SK-N-SH treated with all-trans-retinoic acid at 6 μM for 48 hours (cell line): ENCODE measurements around the gene VWF.

Experiments
- CSDC2 ChIP-seq: fragments of 250-450 bp; sonication (Bioruptor Pico); IDR thresholded peaks from 2 replicates; pipeline ENCODE4 v1.5.0; 2020; ENCODE audit warnings: mild to moderate bottlenecking, moderate library complexity
- GLIS3 ChIP-seq: fragments of 250-450 bp; sonication (Bioruptor Pico); IDR thresholded peaks from 2 replicates; pipeline ENCODE4 v1.5.0; 2020; ENCODE audit warnings: mild to moderate bottlenecking, moderate library complexity
- ISL1 ChIP-seq: fragments of 250-450 bp; sonication (Bioruptor Pico); IDR thresholded peaks from 2 replicates; pipeline ENCODE4 v2.1.2; 2022; ENCODE audit warnings: mild to moderate bottlenecking, moderate library complexity
- OSR1 ChIP-seq: fragments of 250-450 bp; sonication (Bioruptor Pico); IDR thresholded peaks from 2 replicates; pipeline ENCODE4 v1.8.0; 2022; ENCODE audit warnings: moderate library complexity, mild to moderate bottlenecking, inconsistent platforms
- PPARA ChIP-seq: fragments of 250-450 bp; sonication (Bioruptor Pico); IDR thresholded peaks from 2 replicates; pipeline ENCODE4 v1.5.0; 2020; ENCODE audit warnings: mild to moderate bottlenecking, borderline replicate concordance
- RARB ChIP-seq: fragments of 250-450 bp; sonication (Bioruptor Pico); IDR thresholded peaks from 2 replicates; pipeline ENCODE4 v1.8.0; 2021; ENCODE audit warnings: mild to moderate bottlenecking, moderate library complexity
- SNAI2 ChIP-seq: fragments of 250-450 bp; sonication (Bioruptor Pico); IDR thresholded peaks from 2 replicates; pipeline ENCODE4 v1.5.0; 2020; ENCODE audit warnings: mild to moderate bottlenecking, moderate library complexity
- TCF4 ChIP-seq: fragments of 250-450 bp; sonication (Bioruptor Pico); IDR thresholded peaks from 2 replicates; pipeline ENCODE4 v1.8.0; 2021; ENCODE audit warnings: mild to moderate bottlenecking, moderate library complexity, borderline replicate concordance
- TOX ChIP-seq: fragments of 250-450 bp; sonication (Bioruptor Pico); IDR thresholded peaks from 2 replicates; pipeline ENCODE4 v1.8.0; 2021; ENCODE audit warnings: mild to moderate bottlenecking, moderate library complexity, borderline replicate concordance
- ZC3H10 ChIP-seq: fragments of 250-450 bp; sonication (Bioruptor Pico); IDR thresholded peaks from 2 replicates; pipeline ENCODE4 v1.5.1; 2021; ENCODE audit warnings: mild to moderate bottlenecking, moderate library complexity
- ZFP30 ChIP-seq: fragments of 450-650 bp; formaldehyde crosslinking; IDR thresholded peaks from 2 replicates; pipeline ENCODE4 v1.5.0; 2022; ENCODE audit warnings: mild to moderate bottlenecking, moderate library complexity
- ZNF8 ChIP-seq: fragments of 450-650 bp; formaldehyde crosslinking; IDR thresholded peaks from 2 replicates; pipeline ENCODE4 v1.5.0; 2020; ENCODE audit warnings: mild to moderate bottlenecking, moderate library complexity
- TF ChIP-seq, protein P1 (sequence below): fragments of 250-450 bp; sonication (Bioruptor Pico); IDR thresholded peaks from 2 replicates; pipeline ENCODE4 v1.8.0; 2020; ENCODE audit warnings: mild to moderate bottlenecking, moderate library complexity, borderline replicate concordance
- TF ChIP-seq, protein P2 (sequence below): fragments of 250-450 bp; sonication (Bioruptor Pico); IDR thresholded peaks from 2 replicates; pipeline ENCODE4 v1.5.0; 2020; ENCODE audit warnings: mild to moderate bottlenecking, moderate library complexity

DNA sequence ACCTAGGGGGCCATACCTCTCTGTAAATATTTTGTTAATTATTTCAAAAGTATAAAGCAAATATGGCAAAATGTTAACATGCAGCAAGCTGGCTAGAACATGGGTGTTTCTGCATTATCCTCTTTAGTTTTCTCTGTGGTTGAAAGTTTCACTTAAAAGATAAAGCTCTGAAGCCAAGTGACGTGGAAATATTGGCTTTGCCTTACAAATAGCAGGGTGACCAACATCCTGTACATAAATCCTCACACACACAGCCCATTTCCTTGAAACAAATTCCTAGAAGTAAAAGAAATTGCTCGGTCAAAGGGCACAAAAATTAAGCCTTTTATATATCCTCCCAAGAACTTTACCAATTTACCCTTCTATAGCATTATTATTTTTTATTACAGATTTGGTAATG, 10.6 kb upstream of the VWF start:
- TF ChIP-seq TCF4 (CRISPR knock-in tag), result no peak
- no peak for TF ChIP-seq TOX (CRISPR knock-in tag)
- TF ChIP-seq RARB (CRISPR knock-in tag), result no peak
- TF ChIP-seq, protein P1, sequence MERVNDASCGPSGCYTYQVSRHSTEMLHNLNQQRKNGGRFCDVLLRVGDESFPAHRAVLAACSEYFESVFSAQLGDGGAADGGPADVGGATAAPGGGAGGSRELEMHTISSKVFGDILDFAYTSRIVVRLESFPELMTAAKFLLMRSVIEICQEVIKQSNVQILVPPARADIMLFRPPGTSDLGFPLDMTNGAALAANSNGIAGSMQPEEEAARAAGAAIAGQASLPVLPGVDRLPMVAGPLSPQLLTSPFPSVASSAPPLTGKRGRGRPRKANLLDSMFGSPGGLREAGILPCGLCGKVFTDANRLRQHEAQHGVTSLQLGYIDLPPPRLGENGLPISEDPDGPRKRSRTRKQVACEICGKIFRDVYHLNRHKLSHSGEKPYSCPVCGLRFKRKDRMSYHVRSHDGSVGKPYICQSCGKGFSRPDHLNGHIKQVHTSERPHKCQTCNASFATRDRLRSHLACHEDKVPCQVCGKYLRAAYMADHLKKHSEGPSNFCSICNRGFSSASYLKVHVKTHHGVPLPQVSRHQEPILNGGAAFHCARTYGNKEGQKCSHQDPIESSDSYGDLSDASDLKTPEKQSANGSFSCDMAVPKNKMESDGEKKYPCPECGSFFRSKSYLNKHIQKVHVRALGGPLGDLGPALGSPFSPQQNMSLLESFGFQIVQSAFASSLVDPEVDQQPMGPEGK, result no peak
- no peak for TF ChIP-seq SNAI2 (CRISPR knock-in tag)
- TF ChIP-seq OSR1, result no peak
- TF ChIP-seq ZNF8 (CRISPR knock-in tag), result no peak
- no peak for TF ChIP-seq ISL1 (CRISPR knock-in tag)
- TF ChIP-seq CSDC2 (CRISPR knock-in tag), result no peak
- TF ChIP-seq ZC3H10 (CRISPR knock-in tag), result no peak
- no peak for TF ChIP-seq ZFP30 (CRISPR knock-in tag)
- TF ChIP-seq PPARA (CRISPR knock-in tag), result no peak
- TF ChIP-seq, protein P2, sequence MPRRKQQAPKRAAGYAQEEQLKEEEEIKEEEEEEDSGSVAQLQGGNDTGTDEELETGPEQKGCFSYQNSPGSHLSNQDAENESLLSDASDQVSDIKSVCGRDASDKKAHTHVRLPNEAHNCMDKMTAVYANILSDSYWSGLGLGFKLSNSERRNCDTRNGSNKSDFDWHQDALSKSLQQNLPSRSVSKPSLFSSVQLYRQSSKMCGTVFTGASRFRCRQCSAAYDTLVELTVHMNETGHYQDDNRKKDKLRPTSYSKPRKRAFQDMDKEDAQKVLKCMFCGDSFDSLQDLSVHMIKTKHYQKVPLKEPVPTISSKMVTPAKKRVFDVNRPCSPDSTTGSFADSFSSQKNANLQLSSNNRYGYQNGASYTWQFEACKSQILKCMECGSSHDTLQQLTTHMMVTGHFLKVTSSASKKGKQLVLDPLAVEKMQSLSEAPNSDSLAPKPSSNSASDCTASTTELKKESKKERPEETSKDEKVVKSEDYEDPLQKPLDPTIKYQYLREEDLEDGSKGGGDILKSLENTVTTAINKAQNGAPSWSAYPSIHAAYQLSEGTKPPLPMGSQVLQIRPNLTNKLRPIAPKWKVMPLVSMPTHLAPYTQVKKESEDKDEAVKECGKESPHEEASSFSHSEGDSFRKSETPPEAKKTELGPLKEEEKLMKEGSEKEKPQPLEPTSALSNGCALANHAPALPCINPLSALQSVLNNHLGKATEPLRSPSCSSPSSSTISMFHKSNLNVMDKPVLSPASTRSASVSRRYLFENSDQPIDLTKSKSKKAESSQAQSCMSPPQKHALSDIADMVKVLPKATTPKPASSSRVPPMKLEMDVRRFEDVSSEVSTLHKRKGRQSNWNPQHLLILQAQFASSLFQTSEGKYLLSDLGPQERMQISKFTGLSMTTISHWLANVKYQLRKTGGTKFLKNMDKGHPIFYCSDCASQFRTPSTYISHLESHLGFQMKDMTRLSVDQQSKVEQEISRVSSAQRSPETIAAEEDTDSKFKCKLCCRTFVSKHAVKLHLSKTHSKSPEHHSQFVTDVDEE, result no peak
- no peak for TF ChIP-seq GLIS3
